Measurements from ENCODE around the gene NRXN3. TPM values are rescaled to one million over a fixed set of nuclear protein-coding genes. Genes with fewer than 3 reads are reported as not detected.

NRXN3 gene
- total RNA-seq, 1 donor from 2014 or later: 18.0 TPM

- H3K9me3 Mint-ChIP-seq (ENCODE audit: unreplicated experiment): peaks cover 7% of the 10 kb centered on the region
- no peaks in the 10 kb centered on the region for H3K27me3 Mint-ChIP-seq (ENCODE audit: low read depth, unreplicated experiment)
- no peak overlapping the region for H3K4me3 Mint-ChIP-seq (ENCODE audit: unreplicated experiment)
- Histone ChIP-seq H3K36me3 (ENCODE audit: insufficient read depth, low read length) (no peaks in the 10 kb centered on the region), H3K4me3 (ENCODE audit: insufficient read depth, low read depth, low read length) (no peak overlapping the region), H3K4me1 (ENCODE audit: insufficient read depth, low read length) (peaks cover 17% of the 10 kb centered on the region), H3K9me3 (ENCODE audit: insufficient read depth, low read depth, low read length) (no peaks in the 10 kb centered on the region), H2AFZ (ENCODE audit: low read depth, low read length) (no peak overlapping the region), H3K79me2 (ENCODE audit: insufficient read depth, low read length) (no peaks in the 10 kb centered on the region), H3K4me2 (ENCODE audit: low read length) (peak overlapping the region; percentile 26), H3K27ac (ENCODE audit: low read depth, low read length) (peak overlapping the region; percentile 24), H3K27me3 (ENCODE audit: insufficient read depth, low read length) (no peaks in the 10 kb centered on the region), H3K9ac (ENCODE audit: low read length) (peak overlapping the region; percentile 38), H4K20me1 (ENCODE audit: insufficient read depth, low read length) (no peaks in the 10 kb centered on the region)
- H3K36me3 Mint-ChIP-seq (ENCODE audit: low read depth, unreplicated experiment): peaks cover 2% of the 10 kb centered on the region
- DNase-seq (ENCODE audit: low read depth) (peak; percentile 79), FAIRE-seq (no peak)
- peak overlapping the region; percentile 84 for H3K27ac Mint-ChIP-seq (ENCODE audit: unreplicated experiment)
- TF ChIP-seq CTCF (IDR thresholded peaks at IDR 0.05; ENCODE audit: insufficient read depth, low read depth, low read length) (no peak), EZH2 (IDR thresholded peaks at IDR 0.05; ENCODE audit: insufficient read depth, low read length) (no peak)
- peaks cover 54% of the 10 kb centered on the region for H3K4me1 Mint-ChIP-seq (ENCODE audit: low read depth, unreplicated experiment)
Observed at GRCh38 chr14:79549515-79549914, 1379.3 kb downstream of the NRXN3 start.

- H3K4me3 Mint-ChIP-seq (ENCODE audit: unreplicated experiment): peak overlapping the region; percentile 40
- Histone ChIP-seq H3K4me2 (ENCODE audit: low read length) (no peak overlapping the region), H3K36me3 (ENCODE audit: insufficient read depth, low read length) (no peaks in the 10 kb centered on the region), H4K20me1 (ENCODE audit: insufficient read depth, low read length) (no peaks in the 10 kb centered on the region), H3K27me3 (ENCODE audit: insufficient read depth, low read length) (no peaks in the 10 kb centered on the region), H3K4me1 (ENCODE audit: insufficient read depth, low read length) (peaks cover 8% of the 10 kb centered on the region), H3K27ac (ENCODE audit: low read depth, low read length) (no peak overlapping the region), H3K9me3 (ENCODE audit: insufficient read depth, low read depth, low read length) (no peaks in the 10 kb centered on the region), H3K79me2 (ENCODE audit: insufficient read depth, low read length) (no peaks in the 10 kb centered on the region), H2AFZ (ENCODE audit: low read depth, low read length) (no peak overlapping the region), H3K9ac (ENCODE audit: low read length) (no peak overlapping the region), H3K4me3 (ENCODE audit: insufficient read depth, low read depth, low read length) (no peak overlapping the region)
- DNase-seq (ENCODE audit: low read depth): no peak
- H3K4me1 Mint-ChIP-seq (ENCODE audit: low read depth, unreplicated experiment): peaks cover 59% of the 10 kb centered on the region
- no peaks in the 10 kb centered on the region for H3K27me3 Mint-ChIP-seq (ENCODE audit: low read depth, unreplicated experiment)
- no peak for TF ChIP-seq EZH2 (IDR thresholded peaks at IDR 0.05; ENCODE audit: insufficient read depth, low read length)
- no peak for TF ChIP-seq CTCF (IDR thresholded peaks at IDR 0.05; ENCODE audit: insufficient read depth, low read depth, low read length)
- H3K27ac Mint-ChIP-seq (ENCODE audit: unreplicated experiment): peak overlapping the region; percentile 50
- H3K36me3 Mint-ChIP-seq (ENCODE audit: low read depth, unreplicated experiment): peaks cover 2% of the 10 kb centered on the region
- peaks cover 7% of the 10 kb centered on the region for H3K9me3 Mint-ChIP-seq (ENCODE audit: unreplicated experiment)
- FAIRE-seq: no peak
Observed at GRCh38 chr14:79551523-79551922, 1381.3 kb downstream of the NRXN3 start.

GRCh38 chr14:79552778-79553177 lies 1382.6 kb downstream of the NRXN3 start:
- Histone ChIP-seq H3K27ac (ENCODE audit: low read depth, low read length) (no peak overlapping the region), H3K27me3 (ENCODE audit: insufficient read depth, low read length) (no peaks in the 10 kb centered on the region), H3K4me3 (ENCODE audit: insufficient read depth, low read depth, low read length) (no peak overlapping the region), H3K9me3 (ENCODE audit: insufficient read depth, low read depth, low read length) (no peaks in the 10 kb centered on the region), H3K4me1 (ENCODE audit: insufficient read depth, low read length) (peaks cover 8% of the 10 kb centered on the region), H3K4me2 (ENCODE audit: low read length) (no peak overlapping the region), H2AFZ (ENCODE audit: low read depth, low read length) (no peak overlapping the region), H3K9ac (ENCODE audit: low read length) (no peak overlapping the region), H3K79me2 (ENCODE audit: insufficient read depth, low read length) (no peaks in the 10 kb centered on the region), H4K20me1 (ENCODE audit: insufficient read depth, low read length) (no peaks in the 10 kb centered on the region), H3K36me3 (ENCODE audit: insufficient read depth, low read length) (no peaks in the 10 kb centered on the region)
- DNase-seq (ENCODE audit: low read depth) (peak; percentile 40), FAIRE-seq (no peak)
- TF ChIP-seq EZH2 (IDR thresholded peaks at IDR 0.05; ENCODE audit: insufficient read depth, low read length) (no peak), CTCF (IDR thresholded peaks at IDR 0.05; ENCODE audit: insufficient read depth, low read depth, low read length) (no peak)
- Mint-ChIP-seq H3K9me3 (ENCODE audit: unreplicated experiment) (peaks cover 3% of the 10 kb centered on the region), H3K27ac (ENCODE audit: unreplicated experiment) (peak overlapping the region; percentile 15), H3K27me3 (ENCODE audit: low read depth, unreplicated experiment) (no peaks in the 10 kb centered on the region), H3K4me1 (ENCODE audit: low read depth, unreplicated experiment) (peaks cover 53% of the 10 kb centered on the region), H3K36me3 (ENCODE audit: low read depth, unreplicated experiment) (peaks cover 2% of the 10 kb centered on the region), H3K4me3 (ENCODE audit: unreplicated experiment) (no peak overlapping the region)

Data from astrocyte (in vitro differentiated cells and primary cell).